ENCODE measurements around the gene CKS2.

- TF ChIP-seq RAD21 (IDR thresholded peaks at IDR 0.05 in 1 of 2, conservative IDR thresholded peaks at IDR 0.05 in 1 of 2; ENCODE audit: low read depth in 2 of 2, low read length in 2 of 2) (no peak), KDM4A (IDR thresholded peaks at IDR 0.05; ENCODE audit: low read depth, low read length, severe bottlenecking) (no peak), MAX (IDR thresholded peaks at IDR 0.05) (no peak), POLR2A (IDR thresholded peaks at IDR 0.05; ENCODE audit: control extremely low read depth in 1 of 2, low read depth in 2 of 2, low read length in 2 of 2) (peak in 1 of 2 experiments; percentile 23; a peak in 1 of 3 replicates), JUND (IDR thresholded peaks at IDR 0.05; ENCODE audit: low read length) (no peak), EP300 (IDR thresholded peaks at IDR 0.05; ENCODE audit: borderline replicate concordance in 1 of 2, low read depth in 2 of 2, low read length in 2 of 2) (no peak), HDAC6 (IDR thresholded peaks at IDR 0.05; ENCODE audit: low read depth, low read length) (no peak)
- TF ChIP-seq, protein P1, sequence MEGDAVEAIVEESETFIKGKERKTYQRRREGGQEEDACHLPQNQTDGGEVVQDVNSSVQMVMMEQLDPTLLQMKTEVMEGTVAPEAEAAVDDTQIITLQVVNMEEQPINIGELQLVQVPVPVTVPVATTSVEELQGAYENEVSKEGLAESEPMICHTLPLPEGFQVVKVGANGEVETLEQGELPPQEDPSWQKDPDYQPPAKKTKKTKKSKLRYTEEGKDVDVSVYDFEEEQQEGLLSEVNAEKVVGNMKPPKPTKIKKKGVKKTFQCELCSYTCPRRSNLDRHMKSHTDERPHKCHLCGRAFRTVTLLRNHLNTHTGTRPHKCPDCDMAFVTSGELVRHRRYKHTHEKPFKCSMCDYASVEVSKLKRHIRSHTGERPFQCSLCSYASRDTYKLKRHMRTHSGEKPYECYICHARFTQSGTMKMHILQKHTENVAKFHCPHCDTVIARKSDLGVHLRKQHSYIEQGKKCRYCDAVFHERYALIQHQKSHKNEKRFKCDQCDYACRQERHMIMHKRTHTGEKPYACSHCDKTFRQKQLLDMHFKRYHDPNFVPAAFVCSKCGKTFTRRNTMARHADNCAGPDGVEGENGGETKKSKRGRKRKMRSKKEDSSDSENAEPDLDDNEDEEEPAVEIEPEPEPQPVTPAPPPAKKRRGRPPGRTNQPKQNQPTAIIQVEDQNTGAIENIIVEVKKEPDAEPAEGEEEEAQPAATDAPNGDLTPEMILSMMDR (IDR thresholded peaks at IDR 0.05; ENCODE audit: control extremely low read depth in 1 of 3, insufficient read depth in 1 of 3, low read depth in 1 of 3, low read length in 3 of 3) = no peak
Measured at GRCh38 chr9:89312222-89312571, 1.2 kb downstream of the CKS2 start.

All from H1 (cell line).